ENCODE data around the gene RFXAP. TPM values are rescaled to one million over a fixed set of nuclear protein-coding genes. Genes with fewer than 3 reads are reported as not detected.
"Not testable (repeated sequence)": the region's sequence is repeated elsewhere in the genome, so short reads cannot be mapped to it uniquely, and the experiment has no call there.

RFXAP gene
- polyA plus RNA-seq, 1 donor (not counting 4 experiments of a cell fraction or from before 2014, with no cell fraction given), result 2.8 TPM

DNA sequence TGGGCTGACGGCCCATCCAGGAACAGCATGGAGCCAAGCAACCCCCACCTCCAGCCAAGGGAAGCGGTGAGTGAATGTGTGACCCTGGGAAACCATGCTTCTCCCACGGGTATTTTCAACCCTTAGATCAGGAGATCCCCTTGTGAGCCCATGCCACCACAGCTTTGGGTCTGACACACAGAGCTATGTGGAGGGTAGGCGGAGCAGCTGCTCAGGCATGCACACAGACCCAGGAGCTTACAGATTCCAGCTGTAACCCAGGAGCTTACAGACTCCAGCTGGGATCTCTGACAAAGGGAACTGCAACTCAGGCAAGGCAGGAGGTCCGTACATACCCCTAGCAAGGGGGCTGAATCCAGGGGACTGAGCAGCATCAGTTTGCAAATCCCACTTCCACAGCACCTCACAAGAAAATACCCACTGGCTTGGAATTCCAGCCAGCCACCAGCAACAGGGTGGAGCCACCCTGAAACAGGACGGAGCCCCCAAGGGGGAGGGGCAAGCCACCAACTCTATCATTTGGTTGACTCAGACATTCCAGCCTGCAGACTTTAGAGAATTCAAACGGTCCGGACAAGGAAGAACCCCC lies 40.8 kb upstream of the RFXAP start:
- no peak for FAIRE-seq
- Histone ChIP-seq H3K4me2 (ENCODE audit: control insufficient read depth, extremely low read depth, insufficient read depth, low read depth, low read length) (no peak overlapping the region), H2AFZ (ENCODE audit: control insufficient read depth, low read length) (no peak overlapping the region)

GRCh38 chr13:36783890-36784289 lies 35.1 kb upstream of the RFXAP start:
- FAIRE-seq (no peak), DNase-seq (ENCODE audit: low read depth, low spot score) (no peak)
- Histone ChIP-seq H3K79me2 (ENCODE audit: control insufficient read depth, insufficient read depth, low read length) (no peaks in the 10 kb centered on the region), H3K27ac (ENCODE audit: control insufficient read depth, insufficient read depth, low read length) (no peak overlapping the region), H3K9me1 (ENCODE audit: control insufficient read depth, extremely low read depth, insufficient read depth, low read length) (no peaks in the 10 kb centered on the region), H3K9me3 (ENCODE audit: control insufficient read depth, low read depth, low read length) (no peaks in the 10 kb centered on the region), H3K4me1 (ENCODE audit: control insufficient read depth, extremely low read depth, insufficient read depth, low read length) (no peaks in the 10 kb centered on the region), H3K9ac (ENCODE audit: control insufficient read depth, extremely low read depth, insufficient read depth, low read length) (no peak overlapping the region), H2AFZ (ENCODE audit: control insufficient read depth, low read length) (no peak overlapping the region), H3K27me3 (ENCODE audit: control insufficient read depth, extremely low read depth, insufficient read depth, low read length) (no peaks in the 10 kb centered on the region), H3K4me2 (ENCODE audit: control insufficient read depth, extremely low read depth, insufficient read depth, low read depth, low read length) (no peak overlapping the region), H3K36me3 (ENCODE audit: control insufficient read depth in 2 of 2, extremely low read depth in 1 of 2, insufficient read depth in 2 of 2, low read length in 2 of 2) (no peaks in the 10 kb centered on the region), H3K4me3 (ENCODE audit: control insufficient read depth in 2 of 3, extremely low read depth in 1 of 3, insufficient read depth in 2 of 3, low read depth in 1 of 3, low read length in 3 of 3) (no peak overlapping the region), H4K20me1 (ENCODE audit: control insufficient read depth, extremely low read depth, insufficient read depth, low read length) (no peaks in the 10 kb centered on the region)
- dilution Hi-C loops (cut with MboI; ENCODE audit: extremely low pct_ligation_motif_present, low sequenced_read_pairs), result no loop called here
- TF ChIP-seq CTCF (optimal IDR thresholded peaks at IDR 0.05 in 1 of 3, IDR thresholded peaks at IDR 0.05 in 1 of 3, conservative IDR thresholded peaks at IDR 0.05 in 1 of 3; ENCODE audit: extremely low read depth in 1 of 3, insufficient read depth in 2 of 3, low read length in 3 of 3) (no peak), EZH2 (IDR thresholded peaks at IDR 0.05; ENCODE audit: low read length) (no peak)

More for the DNA sequence above, 40.8 kb upstream of the RFXAP start:
- no peak for DNase-seq (ENCODE audit: low read depth, low spot score)
- Histone ChIP-seq H3K4me3 (ENCODE audit: control insufficient read depth in 2 of 3, extremely low read depth in 1 of 3, insufficient read depth in 2 of 3, low read depth in 1 of 3, low read length in 3 of 3) (no peak overlapping the region), H3K9me3 (ENCODE audit: control insufficient read depth, low read depth, low read length) (no peaks in the 10 kb centered on the region), H3K9ac (ENCODE audit: control insufficient read depth, extremely low read depth, insufficient read depth, low read length) (no peak overlapping the region), H3K4me1 (ENCODE audit: control insufficient read depth, extremely low read depth, insufficient read depth, low read length) (no peaks in the 10 kb centered on the region), H4K20me1 (ENCODE audit: control insufficient read depth, extremely low read depth, insufficient read depth, low read length) (no peaks in the 10 kb centered on the region), H3K27me3 (ENCODE audit: control insufficient read depth, extremely low read depth, insufficient read depth, low read length) (no peaks in the 10 kb centered on the region), H3K9me1 (ENCODE audit: control insufficient read depth, extremely low read depth, insufficient read depth, low read length) (no peaks in the 10 kb centered on the region), H3K36me3 (ENCODE audit: control insufficient read depth in 2 of 2, extremely low read depth in 1 of 2, insufficient read depth in 2 of 2, low read length in 2 of 2) (no peaks in the 10 kb centered on the region), H3K79me2 (ENCODE audit: control insufficient read depth, insufficient read depth, low read length) (no peaks in the 10 kb centered on the region), H3K27ac (ENCODE audit: control insufficient read depth, insufficient read depth, low read length) (no peak overlapping the region)
- no peak for TF ChIP-seq CTCF (optimal IDR thresholded peaks at IDR 0.05 in 1 of 3, IDR thresholded peaks at IDR 0.05 in 1 of 3, conservative IDR thresholded peaks at IDR 0.05 in 1 of 3; ENCODE audit: extremely low read depth in 1 of 3, insufficient read depth in 2 of 3, low read length in 3 of 3)
- TF ChIP-seq EZH2 (IDR thresholded peaks at IDR 0.05; ENCODE audit: low read length), result no peak
- dilution Hi-C loops (cut with MboI; ENCODE audit: extremely low pct_ligation_motif_present, low sequenced_read_pairs), result no loop called here

DNA sequence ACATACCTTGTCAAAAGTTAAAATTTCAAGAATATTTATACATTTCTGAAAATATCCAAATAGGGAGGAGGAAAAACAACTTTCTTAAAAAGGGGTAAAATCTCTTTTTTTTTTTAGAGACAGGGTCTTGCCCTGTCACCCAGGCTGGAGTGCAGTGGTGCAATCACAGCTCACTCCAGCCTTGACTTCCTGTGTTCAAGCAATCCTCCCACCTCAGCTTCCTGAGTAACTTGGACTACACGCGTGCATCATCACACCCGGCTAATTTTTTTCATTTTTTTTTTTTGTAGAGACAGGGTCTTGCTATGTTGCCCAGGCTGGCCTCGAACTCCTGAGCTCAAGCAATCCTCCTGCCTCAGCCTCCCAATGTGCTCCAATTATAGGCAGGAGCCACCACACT lies 32.8 kb upstream of the RFXAP start:
- H3K79me2 ChIP-seq (ENCODE audit: control insufficient read depth, insufficient read depth, low read length); H3K27ac ChIP-seq (ENCODE audit: control insufficient read depth, insufficient read depth, low read length); H3K4me1 ChIP-seq (ENCODE audit: control insufficient read depth, extremely low read depth, insufficient read depth, low read length); H3K9me3 ChIP-seq (ENCODE audit: control insufficient read depth, low read depth, low read length); H2AFZ ChIP-seq (ENCODE audit: control insufficient read depth, low read length); H3K27me3 ChIP-seq (ENCODE audit: control insufficient read depth, extremely low read depth, insufficient read depth, low read length); dilution Hi-C loops (cut with MboI; ENCODE audit: extremely low pct_ligation_motif_present, low sequenced_read_pairs); DNase-seq (ENCODE audit: low read depth, low spot score); H3K9ac ChIP-seq (ENCODE audit: control insufficient read depth, extremely low read depth, insufficient read depth, low read length); H4K20me1 ChIP-seq (ENCODE audit: control insufficient read depth, extremely low read depth, insufficient read depth, low read length); H3K4me3 ChIP-seq (ENCODE audit: control insufficient read depth in 2 of 3, extremely low read depth in 1 of 3, insufficient read depth in 2 of 3, low read depth in 1 of 3, low read length in 3 of 3); H3K4me2 ChIP-seq (ENCODE audit: control insufficient read depth, extremely low read depth, insufficient read depth, low read depth, low read length); H3K9me1 ChIP-seq (ENCODE audit: control insufficient read depth, extremely low read depth, insufficient read depth, low read length); FAIRE-seq; H3K36me3 ChIP-seq (ENCODE audit: control insufficient read depth in 2 of 2, extremely low read depth in 1 of 2, insufficient read depth in 2 of 2, low read length in 2 of 2): not testable (repeated sequence)

Data from keratinocyte (primary cell).